GM21529 (cell line): ENCODE results near the gene KRT9.
"Not testable (repeated sequence)": the region's sequence is repeated elsewhere in the genome, so short reads cannot be mapped to it uniquely, and the experiment has no call there.

ENCODE experiments used
- ATAC-seq: cut with Tn5 transposase; IDR thresholded peaks from one replicate; pipeline ENCODE4 v1.9.1; 2021; ENCODE audit not compliant: unreplicated experiment

Gene KRT9

DNA sequence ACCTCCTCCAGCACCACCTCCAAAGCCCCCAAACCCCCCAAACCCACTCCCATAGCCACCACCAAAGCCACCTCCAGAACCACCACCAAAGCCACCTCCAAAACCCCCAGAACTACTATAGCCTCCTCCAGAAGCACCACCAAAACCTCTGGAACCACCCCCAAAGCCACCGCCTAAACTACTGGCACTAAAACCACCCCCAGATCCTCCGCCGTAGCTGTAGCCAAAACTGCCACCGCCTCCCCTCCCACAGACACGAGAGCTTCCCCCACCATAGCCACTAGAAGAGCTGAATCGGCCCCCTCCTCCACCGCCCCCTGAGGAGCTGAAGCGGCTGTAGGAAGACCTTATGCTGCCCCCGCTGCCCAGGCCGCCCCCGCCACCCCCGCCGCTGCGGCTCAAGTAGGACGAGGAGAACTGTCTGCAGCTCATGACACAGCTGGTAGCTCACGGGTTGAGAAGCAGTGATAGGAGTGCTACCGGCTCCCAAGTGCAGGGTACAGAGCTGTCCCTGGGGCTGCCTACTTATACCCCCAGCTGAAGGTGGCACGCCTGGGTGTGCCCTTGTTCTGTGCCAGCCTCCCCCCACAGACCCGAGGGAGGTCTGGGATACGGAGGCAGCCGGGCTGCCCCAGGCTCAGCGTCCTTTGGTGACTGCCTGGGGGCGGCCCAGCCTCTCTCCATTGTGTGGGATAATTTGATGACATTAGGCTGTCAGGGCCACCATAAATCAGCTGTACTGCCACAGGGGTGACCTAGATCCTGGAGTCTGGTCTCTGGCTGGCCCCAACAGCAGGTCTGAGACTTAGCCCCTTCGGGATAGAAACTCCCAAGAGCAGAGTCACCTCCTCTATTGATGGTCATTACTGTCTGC lies at the start of gene KRT9:
KRT9 (minus strand) TSS at position 499 of the 874 bp plus-strand sequence; CDS start at position 432, 67 bp downstream.
- ATAC-seq, result no peak

DNA sequence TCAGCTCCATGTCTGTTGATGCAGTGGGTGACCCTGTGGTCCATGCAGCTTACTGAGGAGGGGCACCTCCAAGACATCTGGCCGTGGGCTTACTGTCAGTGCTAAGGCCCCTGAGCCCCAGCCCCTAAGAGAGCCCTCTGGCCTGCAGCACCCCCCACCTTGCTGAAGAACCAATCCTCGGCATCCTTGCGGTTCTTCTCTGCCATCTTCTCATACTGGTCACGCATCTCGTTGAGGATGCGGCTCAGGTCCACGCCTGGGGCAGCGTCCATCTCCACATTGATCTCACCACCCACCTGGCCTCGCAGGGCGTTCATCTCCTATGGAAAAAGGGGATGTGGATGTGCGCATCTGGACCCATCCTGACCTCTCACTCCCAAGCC lies 49.6 kb upstream of the KRT9 start:
- not testable (repeated sequence) for ATAC-seq

DNA sequence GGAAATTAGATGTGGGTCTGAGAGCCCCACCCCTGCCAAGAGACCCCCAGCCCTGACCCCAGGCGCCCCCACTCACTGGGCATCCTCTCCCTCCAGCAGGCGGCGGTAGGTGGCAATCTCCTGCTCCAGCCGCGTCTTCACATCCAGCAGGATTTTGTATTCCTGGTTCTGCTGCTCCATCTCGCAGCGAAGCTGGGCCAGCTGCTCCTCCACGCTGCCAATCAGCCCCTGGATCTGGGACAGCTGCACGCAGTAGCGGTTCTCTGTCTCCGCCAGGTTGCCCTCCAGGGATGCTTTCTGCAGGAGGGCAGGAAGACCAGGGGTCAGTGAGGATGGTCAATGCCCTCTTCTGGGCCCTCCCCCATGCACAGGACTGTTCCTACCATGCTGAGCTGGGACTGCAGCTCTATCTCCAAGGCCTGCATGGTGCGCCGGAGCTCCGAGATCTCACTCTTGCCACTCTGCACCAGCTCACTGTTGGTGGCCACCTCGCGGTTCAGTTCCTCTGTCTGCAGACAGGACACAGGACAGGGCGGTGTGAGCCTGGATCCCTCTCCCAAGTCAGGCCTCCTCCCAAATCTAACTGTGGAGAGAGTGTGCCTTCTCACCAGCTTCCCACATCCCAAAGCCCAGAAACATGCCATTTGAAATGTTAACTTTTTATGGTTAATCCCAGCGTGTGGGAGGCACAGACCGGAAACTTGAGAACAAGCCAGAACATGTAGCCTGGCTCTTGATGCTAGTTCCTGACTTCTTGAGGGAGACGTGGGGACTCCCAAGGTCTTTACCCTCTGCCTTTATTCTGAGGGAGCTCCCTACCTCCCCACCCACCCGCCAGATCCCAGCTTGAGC lies 49.0 kb upstream of the KRT9 start:
- ATAC-seq, result no peak

DNA sequence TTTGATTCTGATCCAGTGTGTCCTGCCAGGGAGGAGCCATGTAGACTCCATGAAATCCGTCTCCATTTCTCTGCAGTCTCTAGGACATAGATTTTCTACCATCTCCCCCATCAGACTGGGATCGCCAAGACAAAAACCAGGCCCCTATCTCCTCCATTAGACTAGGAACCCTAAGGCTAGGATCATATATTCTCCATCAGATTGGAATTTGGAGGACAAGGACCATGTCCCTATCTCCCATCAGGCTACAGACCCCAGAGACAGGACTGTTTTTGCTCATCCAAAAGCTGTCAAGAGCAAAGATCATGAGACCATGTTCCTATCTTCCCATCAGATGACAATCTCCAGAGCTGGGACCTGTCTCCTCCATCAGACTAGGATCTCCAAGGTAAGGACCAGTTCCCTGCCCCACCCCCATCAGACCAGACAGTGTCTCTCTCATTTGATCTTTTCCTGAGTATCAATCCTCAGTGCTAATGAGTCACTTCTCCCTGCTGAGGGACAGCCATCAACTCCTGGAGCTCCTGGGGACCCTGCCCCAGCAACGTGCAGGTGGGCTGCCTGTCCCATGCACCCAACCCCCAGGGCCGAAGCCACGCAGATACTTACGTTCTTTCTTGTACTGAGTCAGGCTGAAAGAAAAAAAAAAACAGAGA lies 48.2 kb upstream of the KRT9 start:
- ATAC-seq, result not testable (repeated sequence)

- no peak for ATAC-seq
These were observed 47.4 kb upstream of the KRT9 start for GRCh38 chr17:41619036-41619926.

DNA sequence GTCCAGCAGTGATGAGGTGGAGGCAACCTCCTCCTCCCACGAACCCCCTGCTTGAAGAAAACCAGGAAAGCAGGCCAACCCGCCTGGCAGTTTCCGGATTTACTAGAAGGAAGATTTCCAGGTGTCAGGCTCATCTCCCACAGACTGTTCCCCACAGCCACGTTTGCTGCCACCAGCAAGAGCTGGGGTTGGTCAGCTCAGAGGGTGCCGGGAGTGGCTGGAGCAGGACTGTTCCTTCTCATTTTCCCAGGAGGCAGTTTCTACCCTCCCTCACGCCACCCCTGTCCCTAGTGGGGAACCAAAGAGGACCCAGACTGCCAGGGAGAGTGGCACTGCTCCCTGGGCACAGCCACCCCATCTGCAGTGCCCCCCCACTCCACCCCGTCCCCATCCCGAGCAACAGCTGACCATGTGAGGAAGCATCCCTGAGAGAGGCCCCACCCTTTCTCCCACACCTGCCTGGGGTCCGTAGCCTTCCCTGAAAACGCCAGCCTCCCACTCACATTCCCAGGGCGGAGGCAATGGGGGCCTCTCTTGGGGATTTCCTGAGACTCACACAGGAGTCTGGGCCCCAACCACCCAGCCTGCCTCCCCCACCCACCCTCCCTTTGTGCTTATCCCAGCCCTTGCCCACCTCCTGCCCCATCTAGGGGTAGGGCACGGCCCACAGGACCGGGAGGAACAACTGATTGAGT lies 46.6 kb upstream of the KRT9 start:
- no peak for ATAC-seq

- ATAC-seq, result no peak
These were observed 45.8 kb upstream of the KRT9 start for GRCh38 chr17:41617698-41618097.

DNA sequence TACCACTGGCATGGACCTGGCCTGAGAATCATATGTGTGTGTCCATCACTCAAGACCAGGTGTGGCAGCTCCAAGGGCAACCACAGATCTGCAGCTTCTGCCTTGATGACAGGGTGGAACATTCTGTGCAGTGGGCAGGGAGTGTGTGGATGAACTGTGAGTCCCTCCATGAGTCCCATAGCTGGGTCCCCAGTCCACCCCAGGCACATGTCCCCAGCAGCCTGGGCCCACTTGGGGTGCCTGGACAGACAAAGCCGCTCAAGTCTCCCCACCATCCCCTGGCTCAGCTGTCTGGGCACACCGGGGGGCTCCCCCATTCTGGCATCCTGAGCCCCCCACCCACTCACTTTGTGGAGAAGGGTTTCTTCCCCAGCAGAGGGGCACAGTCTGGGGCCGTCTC lies 45.3 kb upstream of the KRT9 start:
- no peak for ATAC-seq

- ATAC-seq, result not testable (repeated sequence)
These were observed 44.6 kb upstream of the KRT9 start for GRCh38 chr17:41616486-41616885.

DNA sequence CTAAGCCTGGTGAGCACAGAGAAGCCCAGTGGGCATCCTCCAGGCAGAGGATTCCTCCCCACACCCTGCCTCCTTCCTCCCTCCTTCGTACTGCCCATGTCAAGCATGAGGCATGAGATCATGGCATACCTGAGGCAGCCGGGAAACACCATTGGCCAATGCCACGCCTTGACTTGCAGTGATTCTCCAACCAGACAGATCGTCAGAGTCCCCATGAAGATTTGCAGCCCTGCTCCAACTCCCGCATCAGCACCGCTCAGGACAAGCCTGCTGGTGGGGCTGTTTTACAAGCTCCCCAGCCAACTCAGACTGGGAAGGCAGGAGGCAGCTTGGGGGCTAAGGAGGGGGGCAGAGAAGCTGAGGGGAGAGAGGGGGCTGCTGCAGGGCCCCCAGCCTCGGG lies 43.6 kb upstream of the KRT9 start:
- ATAC-seq, result no peak

DNA sequence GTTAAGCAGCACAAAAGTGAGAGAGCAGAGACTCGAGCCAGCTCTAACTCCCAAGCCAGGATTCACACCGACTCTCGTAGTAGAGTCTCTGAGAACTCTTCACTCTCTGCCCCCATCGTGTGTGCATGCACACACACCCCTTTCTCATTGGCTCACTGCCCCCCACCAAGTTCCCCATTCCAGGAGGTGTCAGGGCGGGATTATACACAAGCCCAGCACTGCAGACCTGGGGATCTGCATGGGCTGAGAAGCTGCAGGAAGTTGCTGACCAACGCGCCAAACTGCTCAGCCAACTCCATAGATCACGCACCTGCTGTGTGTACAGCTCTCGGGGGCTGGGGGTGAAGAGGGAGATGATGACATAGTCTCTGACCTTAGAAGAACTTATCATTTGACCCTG lies 42.9 kb upstream of the KRT9 start:
- ATAC-seq, result not testable (repeated sequence)

DNA sequence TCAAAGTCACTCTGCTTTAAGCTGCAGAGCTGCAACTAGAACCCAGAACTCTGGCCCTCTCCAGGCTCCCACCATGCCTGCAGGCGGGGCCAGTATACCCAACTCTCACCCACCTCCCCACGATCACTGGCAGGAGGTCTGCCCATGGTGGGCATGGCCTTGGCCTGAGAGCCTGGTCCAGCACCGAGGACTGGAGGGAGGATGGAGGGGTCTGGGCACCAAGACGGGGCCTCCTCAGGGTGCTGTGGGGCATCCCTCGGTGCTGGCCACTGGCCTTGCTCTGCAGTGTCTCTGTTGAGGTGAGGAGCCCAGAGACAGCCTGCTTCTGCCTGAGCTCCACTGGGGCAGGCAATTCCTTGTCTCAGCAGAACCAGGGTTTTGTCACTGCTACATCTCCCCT lies 42.2 kb upstream of the KRT9 start:
- ATAC-seq, result no peak

- no peak for ATAC-seq
These were observed 41.6 kb upstream of the KRT9 start for GRCh38 chr17:41613277-41614082.

- not testable (repeated sequence) for ATAC-seq
These were observed 40.7 kb upstream of the KRT9 start, which contains the start of gene KRT16 for GRCh38 chr17:41612376-41613160. KRT16 (minus strand) TSS chr17:41612767; CDS start chr17:41612688, 79 bp downstream.

DNA sequence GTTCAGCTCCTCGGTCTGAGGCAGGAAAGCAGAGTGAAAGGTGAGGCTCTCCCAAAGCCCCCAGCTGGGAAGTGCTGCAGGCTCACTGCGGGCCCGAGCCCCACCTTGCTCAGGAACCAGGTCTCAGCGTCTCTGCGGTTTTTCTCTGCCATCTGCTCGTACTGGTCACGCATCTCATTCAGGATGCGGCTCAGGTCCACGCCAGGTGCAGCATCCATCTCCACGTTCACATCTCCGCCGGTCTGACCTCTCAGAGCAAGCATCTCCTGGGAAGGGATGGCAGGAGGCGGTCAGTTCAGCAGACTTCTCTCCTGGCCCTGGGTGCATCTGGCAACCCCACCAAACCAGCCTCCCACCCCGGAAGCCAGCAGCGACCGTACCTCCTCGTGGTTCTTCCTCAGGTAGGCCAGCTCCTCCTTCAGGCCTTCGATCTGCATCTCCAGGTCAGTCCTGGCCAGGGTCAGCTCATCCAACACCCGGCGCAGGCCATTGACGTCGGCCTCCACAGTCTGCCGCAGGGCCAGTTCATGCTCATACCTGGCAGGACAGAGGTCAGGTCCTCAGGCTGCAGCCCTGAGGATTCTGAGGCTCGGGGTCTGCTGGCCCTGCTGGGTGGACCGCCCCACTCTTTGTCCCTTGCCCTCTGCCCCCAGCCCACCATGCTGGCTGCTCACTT lies 39.2 kb upstream of the KRT9 start:
- no peak for ATAC-seq

GRCh38 chr17:41610061-41610517 lies 38.2 kb upstream of the KRT9 start:
- ATAC-seq, result not testable (repeated sequence)

GRCh38 chr17:41606930-41607329 lies 35.1 kb upstream of the KRT9 start:
- ATAC-seq, result not testable (repeated sequence)
